KMS-11 (cell line): ENCODE measurements around the gene MYH9.

Experiments
- H2AFZ ChIP-seq: fragments of 200-600 bp; sonication (generic); 2 replicates; pipeline ENCODE4 v1.6.1; 2016; ENCODE audit warnings: antibody characterized with exemption, mixed run types, low read depth
- H3K27ac ChIP-seq: fragments of 200-600 bp; sonication (generic); 2 replicates; pipeline ENCODE4 v1.6.1; 2016; ENCODE audit warnings: mild to moderate bottlenecking, mixed run types
- H3K27me3 ChIP-seq: fragments of 200-600 bp; sonication (generic); 2 replicates; pipeline ENCODE4 v1.6.1; 2017; ENCODE audit warnings: mild to moderate bottlenecking, low read depth, mixed run types, moderate library complexity; ENCODE audit not compliant: insufficient read depth
- H3K36me3 ChIP-seq: fragments of 200-600 bp; sonication (generic); 2 replicates; pipeline ENCODE4 v1.6.1; 2017; ENCODE audit warnings: mild to moderate bottlenecking, mixed run types; ENCODE audit not compliant: insufficient read depth
- H3K4me1 ChIP-seq: fragments of 200-600 bp; sonication (generic); 2 replicates; pipeline ENCODE4 v1.6.1; 2016; ENCODE audit warnings: mild to moderate bottlenecking, low read depth, mixed run types; ENCODE audit not compliant: poor library complexity, severe bottlenecking
- H3K4me2 ChIP-seq: fragments of 200-600 bp; sonication (generic); 2 replicates; pipeline ENCODE4 v1.7.0; 2016; ENCODE audit warnings: mild to moderate bottlenecking, mixed run types
- H3K4me3 ChIP-seq: fragments of 200-600 bp; sonication (generic); IDR thresholded peaks from 2 replicates; pipeline ENCODE4 v1.6.1; 2017; ENCODE audit warnings: low read depth, low read length, mixed read lengths; ENCODE audit not compliant: insufficient read depth
- H3K79me2 ChIP-seq: fragments of 200-600 bp; sonication (generic); 2 replicates; pipeline ENCODE4 v1.6.1; 2016; ENCODE audit warnings: low read depth, mixed run types; ENCODE audit not compliant: insufficient read depth
- H3K9ac ChIP-seq: fragments of 200-600 bp; sonication (generic); 2 replicates; pipeline ENCODE4 v1.6.1; 2016; ENCODE audit warnings: mild to moderate bottlenecking, mixed run types
- H4K20me1 ChIP-seq: fragments of 200-600 bp; sonication (generic); 2 replicates; pipeline ENCODE4 v1.6.1; 2016; ENCODE audit warnings: mild to moderate bottlenecking, mixed run types; ENCODE audit not compliant: insufficient read depth
- CTCF ChIP-seq: fragments of 200-600 bp; sonication (generic); conservative IDR thresholded peaks from 2 replicates; pipeline ENCODE4 v1.6.1; 2017; ENCODE audit warnings: low read depth, mild to moderate bottlenecking, antibody characterized with exemption, low read length, moderate library complexity, mixed read lengths

Gene MYH9

DNA sequence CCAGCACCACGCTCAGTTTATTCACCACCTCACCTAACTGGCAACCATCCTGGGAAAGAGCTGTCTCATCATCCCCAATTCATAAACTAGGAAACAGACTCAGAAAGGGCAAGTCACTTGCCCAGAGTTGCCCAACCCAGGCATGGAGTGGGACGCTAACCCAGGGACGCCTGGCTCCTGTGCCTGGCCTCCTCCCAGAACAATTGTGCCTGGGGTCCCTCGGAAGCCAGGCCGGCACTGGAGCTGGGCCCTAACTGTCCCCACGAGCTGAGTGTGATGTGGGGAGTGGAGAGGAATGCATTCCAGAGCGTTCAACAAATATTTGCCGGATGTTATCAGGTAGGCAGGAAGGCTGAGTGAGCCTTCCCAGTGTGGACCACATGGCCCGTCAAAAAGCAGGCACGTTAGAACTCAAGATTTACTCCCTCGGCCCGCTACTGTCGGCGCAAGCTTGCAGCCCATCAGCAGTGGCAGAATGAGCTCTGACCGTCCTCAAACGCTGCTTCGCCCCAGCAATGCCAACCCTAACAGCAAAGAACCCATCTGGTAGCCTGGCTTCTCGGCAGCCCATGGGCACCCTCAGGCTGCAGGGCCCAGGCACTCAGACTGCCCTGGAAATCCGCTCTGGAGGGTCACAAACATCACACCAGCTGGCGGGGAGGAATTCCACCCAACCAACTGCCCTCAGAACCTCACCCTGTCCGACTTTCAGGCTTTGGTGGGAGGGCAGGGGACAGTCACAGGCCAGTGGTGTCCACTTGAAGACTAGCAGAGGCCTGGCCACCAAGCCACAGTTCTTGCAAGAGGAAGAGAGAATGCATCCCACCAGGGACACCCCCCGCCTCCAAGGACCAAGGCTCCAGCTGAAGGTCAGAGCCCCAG is 35.6 kb downstream of the MYH9 start:
- H3K36me3 ChIP-seq = no peaks in the 10 kb centered on the region; the same call in 1 of the 2 replicates
- no peak overlapping the region for H3K27ac ChIP-seq
- H3K79me2 ChIP-seq = peaks cover 93% of the 10 kb centered on the region
- no peak overlapping the region for H3K9ac ChIP-seq
- no peak overlapping the region for H3K4me3 ChIP-seq
- H2AFZ ChIP-seq = no peak overlapping the region
- H4K20me1 ChIP-seq = peaks cover 77% of the 10 kb centered on the region
- H3K4me1 ChIP-seq = peaks cover 76% of the 10 kb centered on the region
- TF ChIP-seq CTCF = no peak
- no peak overlapping the region for H3K4me2 ChIP-seq
- H3K27me3 ChIP-seq = no peaks in the 10 kb centered on the region

DNA sequence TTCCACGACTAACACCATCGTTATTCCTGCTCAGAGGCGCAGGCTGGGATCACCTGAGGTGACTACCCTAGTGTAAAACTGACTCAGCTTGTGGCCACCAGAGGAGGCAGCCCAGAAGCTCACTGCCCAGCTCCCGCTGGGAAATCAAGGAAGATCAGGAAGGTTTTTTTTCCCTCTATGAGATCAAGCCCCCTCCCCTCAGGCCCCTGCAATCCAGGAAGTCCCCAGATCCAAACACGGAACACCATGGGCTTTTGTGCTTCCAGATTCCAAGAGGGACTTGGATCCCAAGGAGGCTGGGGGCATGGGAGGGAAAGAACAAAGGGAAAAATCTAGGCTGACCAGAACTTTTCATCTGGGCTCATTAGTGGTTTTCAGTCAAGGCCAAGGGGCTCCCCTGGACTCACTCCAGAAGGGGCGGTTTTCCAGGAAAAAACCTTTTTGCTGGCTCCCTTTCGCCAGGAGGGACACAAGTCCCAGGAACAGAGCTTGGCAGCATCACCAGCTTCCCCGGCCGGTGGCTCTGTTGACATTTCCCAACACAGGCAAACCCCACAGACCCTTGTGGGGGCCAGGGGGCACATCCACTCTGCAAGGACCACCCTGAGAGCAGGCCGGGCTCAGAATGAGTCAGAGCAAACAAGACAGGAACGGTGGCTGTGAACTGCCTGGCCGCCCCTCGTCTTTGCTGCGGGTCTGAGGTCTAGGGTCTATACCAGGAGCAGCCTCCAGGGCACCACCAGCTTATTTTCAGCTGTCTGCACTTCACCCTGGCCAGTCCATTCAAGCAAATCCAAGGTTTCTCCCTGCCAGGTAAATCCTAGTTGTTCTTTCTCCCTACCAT is 36.8 kb downstream of the MYH9 start:
- no peak overlapping the region for H3K27ac ChIP-seq
- TF ChIP-seq CTCF = no peak
- H3K4me1 ChIP-seq = peaks cover 64% of the 10 kb centered on the region
- peaks cover 93% of the 10 kb centered on the region for H3K79me2 ChIP-seq
- H2AFZ ChIP-seq = no peak overlapping the region
- H3K27me3 ChIP-seq = no peaks in the 10 kb centered on the region
- H3K4me3 ChIP-seq = no peak overlapping the region
- H3K4me2 ChIP-seq = no peak overlapping the region
- no peaks in the 10 kb centered on the region; the same call in 1 of the 2 replicates for H3K36me3 ChIP-seq
- no peak overlapping the region for H3K9ac ChIP-seq
- peaks cover 65% of the 10 kb centered on the region for H4K20me1 ChIP-seq

DNA sequence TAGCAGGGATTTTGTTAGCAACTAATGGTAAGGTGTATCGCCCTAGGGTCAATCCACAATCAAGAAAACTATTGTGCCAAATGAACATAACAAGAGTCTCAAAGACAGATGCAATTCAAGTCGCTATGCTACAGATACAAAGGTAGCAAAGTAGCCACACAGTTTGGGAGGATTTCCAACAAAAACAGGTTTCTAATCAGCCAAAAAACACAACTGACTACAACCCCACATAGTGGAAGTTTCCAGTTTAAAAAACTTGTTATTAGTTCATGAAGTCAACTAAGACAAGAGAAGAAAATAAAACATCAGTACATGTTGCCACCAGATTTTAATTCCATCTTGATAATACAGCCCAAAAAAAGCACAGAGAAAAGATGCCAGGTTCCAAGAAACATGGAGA is 38.0 kb downstream of the MYH9 start:
- H3K4me1 ChIP-seq = peaks cover 59% of the 10 kb centered on the region

More for the DNA sequence above, 38.0 kb downstream of the MYH9 start:
- no peak overlapping the region for H3K4me2 ChIP-seq
- H2AFZ ChIP-seq = no peak overlapping the region
- H3K9ac ChIP-seq = no peak overlapping the region
- H3K4me3 ChIP-seq = no peak overlapping the region
- peaks cover 92% of the 10 kb centered on the region for H3K79me2 ChIP-seq
- no peaks in the 10 kb centered on the region; the same call in 1 of the 2 replicates for H3K36me3 ChIP-seq
- no peak overlapping the region; the same call in 1 of the 2 replicates for H3K27ac ChIP-seq
- no peak for TF ChIP-seq CTCF
- H3K27me3 ChIP-seq = no peaks in the 10 kb centered on the region
- peaks cover 73% of the 10 kb centered on the region for H4K20me1 ChIP-seq
